Tibial nerve (tissue), 4 donors: ENCODE results near the gene MGLL.

Experiments used
- CTCF ChIP-seq, 5 experiments: fragments of 200-600 bp in 3 of 5; fragments of 450-650 bp in 2 of 5; sonication (generic) in 3 of 5; IDR thresholded peaks; one replicate each; pipeline ENCODE4 v1.5.1; 2016 to 2019; ENCODE audit warnings: antibody characterized with exemption in 5 of 5, mild to moderate bottlenecking in 3 of 5, moderate library complexity in 2 of 5
- EP300 ChIP-seq, 2 donors: sonication (generic); formaldehyde crosslinking; IDR thresholded peaks; one replicate each; pipeline ENCODE4 v1.6.1; 2017; ENCODE audit warnings: antibody characterized with exemption in 2 of 2, mild to moderate bottlenecking in 1 of 2
- POLR2A ChIP-seq, 2 donors: fragments of 450-650 bp; IDR thresholded peaks; one replicate each; pipeline ENCODE4 v1.6.1; 2017; ENCODE audit warnings: antibody characterized with exemption in 2 of 2, mild to moderate bottlenecking in 2 of 2, moderate library complexity in 2 of 2

GRCh38 chr3:127720161-127720823 is 102.0 kb downstream of the MGLL start:
- TF ChIP-seq POLR2A (IDR thresholded peaks at IDR 0.05) (no peak), CTCF (IDR thresholded peaks at IDR 0.05) (no peak), EP300 (IDR thresholded peaks at IDR 0.05) (no peak)
